HepG2 (cell line): ENCODE results near the gene NRSN2. TPM values are rescaled to one million over a fixed set of nuclear protein-coding genes. Genes with fewer than 3 reads are reported as not detected.

ENCODE experiments used
- CENPBD1 ChIP-seq: sonication (generic); formaldehyde crosslinking; IDR thresholded peaks from 2 replicates; pipeline ENCODE4 v1.8.0; 2022; ENCODE audit warnings: missing genetic modification reagents, low read depth, mild to moderate bottlenecking, borderline replicate concordance
- DNMT3B ChIP-seq: conservative IDR thresholded peaks from 2 replicates; pipeline ENCODE4 v1.6.1; 2016; ENCODE audit warnings: missing biosample characterization, control low read depth
- FOXK1 ChIP-seq: sonication (generic); formaldehyde crosslinking; IDR thresholded peaks from 2 replicates; pipeline ENCODE4 v1.4.0; 2020; ENCODE audit warnings: low read depth, missing genetic modification reagents, borderline replicate concordance
- GATA4 ChIP-seq: sonication (generic); IDR thresholded peaks from 2 replicates; pipeline ENCODE4 v1.6.1; 2016; ENCODE audit warnings: antibody characterized with exemption, low read depth, borderline replicate concordance
- HDAC6 ChIP-seq: fragments of 200-600 bp; sonication (generic); IDR thresholded peaks from 2 replicates; pipeline ENCODE4 v1.7.0; 2017; ENCODE audit warnings: mild to moderate bottlenecking, antibody characterized with exemption, low read length, low read depth
- HHEX ChIP-seq: IDR thresholded peaks from 2 replicates; pipeline ENCODE4 v1.6.1; 2016; ENCODE audit warnings: control low read depth
- KDM1A ChIP-seq: IDR thresholded peaks from 2 replicates; pipeline ENCODE4 v1.6.1; 2016; ENCODE audit warnings: missing compliant biosample characterization
- KDM2A ChIP-seq: sonication (generic); formaldehyde crosslinking; IDR thresholded peaks from 2 replicates; pipeline ENCODE4 v1.4.0; 2020; ENCODE audit warnings: low read depth, missing genetic modification reagents, borderline replicate concordance
- MAFF ChIP-seq: IDR thresholded peaks from 2 replicates; pipeline ENCODE4 v1.6.1; 2011; ENCODE audit warnings: low read depth, low read length, improper control_type of control experiment
- MAZ ChIP-seq, 2 experiments: sonication (generic) in 1 of 2; formaldehyde crosslinking in 1 of 2; IDR thresholded peaks; 2 replicates each; pipeline versions ENCODE4 v1.5.0 to v1.6.1; 2012 to 2020; ENCODE audit warnings: low read depth in 2 of 2, mild to moderate bottlenecking in 2 of 2, borderline replicate concordance in 1 of 2, improper control_type of control experiment in 1 of 2, low read length in 1 of 2, missing genetic modification reagents in 1 of 2, moderate library complexity in 1 of 2
- MZF1 ChIP-seq: sonication (generic); formaldehyde crosslinking; IDR thresholded peaks from 2 replicates; pipeline ENCODE4 v1.8.1; 2023; ENCODE audit warnings: mild to moderate bottlenecking, missing genetic modification reagents, borderline replicate concordance
- NCOA5 ChIP-seq: sonication (generic); formaldehyde crosslinking; IDR thresholded peaks from 2 replicates; pipeline ENCODE4 v1.4.0; 2020; ENCODE audit warnings: missing genetic modification reagents
- NKX3-1 ChIP-seq: sonication (generic); formaldehyde crosslinking; IDR thresholded peaks from 2 replicates; pipeline ENCODE4 v1.5.0; 2020; ENCODE audit warnings: missing genetic modification reagents
- PPARG ChIP-seq: conservative IDR thresholded peaks from 2 replicates; pipeline ENCODE4 v1.6.1; 2016; ENCODE audit warnings: missing biosample characterization, missing genetic modification reagents
- SAP130 ChIP-seq: IDR thresholded peaks from 2 replicates; pipeline ENCODE4 v1.6.1; 2016; ENCODE audit warnings: low read depth
- SOX13 ChIP-seq, 3 experiments: fragments of 450-650 bp in 1 of 3; sonication (generic) in 1 of 3; formaldehyde crosslinking in 1 of 3; IDR thresholded peaks in 2 of 3; conservative IDR thresholded peaks in 1 of 3; 2 replicates each; pipeline versions ENCODE4 v1.5.0 to v1.6.1; 2016 to 2020; ENCODE audit warnings: antibody characterized with exemption in 1 of 3, mild to moderate bottlenecking in 1 of 3, missing compliant biosample characterization in 1 of 3, missing genetic modification reagents in 1 of 3, moderate library complexity in 1 of 3
- TP53 ChIP-seq: sonication (generic); formaldehyde crosslinking; conservative IDR thresholded peaks from 2 replicates; pipeline ENCODE4 v1.4.0; 2020; ENCODE audit warnings: missing genetic modification reagents
- ZBTB25 ChIP-seq: IDR thresholded peaks from 2 replicates; pipeline ENCODE4 v1.6.1; 2018; ENCODE audit warnings: missing genetic modification reagents
- ZFY ChIP-seq: sonication (generic); formaldehyde crosslinking; IDR thresholded peaks from 2 replicates; pipeline ENCODE4 v1.4.0; 2020; ENCODE audit warnings: missing genetic modification reagents
- ZNF138 ChIP-seq: sonication (generic); formaldehyde crosslinking; IDR thresholded peaks from 2 replicates; pipeline ENCODE4 v1.5.0; 2020; ENCODE audit warnings: mild to moderate bottlenecking, low read depth, missing genetic modification reagents
- ZNF367 ChIP-seq: sonication (generic); formaldehyde crosslinking; IDR thresholded peaks from 2 replicates; pipeline ENCODE4 v1.4.0; 2020; ENCODE audit warnings: missing genetic modification reagents, borderline replicate concordance
- ZNF441 ChIP-seq: sonication (generic); formaldehyde crosslinking; IDR thresholded peaks from 2 replicates; pipeline ENCODE4 v1.7.0; 2021; ENCODE audit warnings: missing genetic modification reagents, borderline replicate concordance
- ZNF619 ChIP-seq: sonication (generic); formaldehyde crosslinking; IDR thresholded peaks from 2 replicates; pipeline ENCODE4 v1.4.0; 2020; ENCODE audit warnings: mild to moderate bottlenecking, missing genetic modification reagents
- ZNF710 ChIP-seq: sonication (generic); formaldehyde crosslinking; IDR thresholded peaks from 2 replicates; pipeline ENCODE4 v1.5.0; 2020; ENCODE audit warnings: mild to moderate bottlenecking, missing genetic modification reagents, borderline replicate concordance
- ZNF780A ChIP-seq: sonication (generic); formaldehyde crosslinking; IDR thresholded peaks from 2 replicates; pipeline ENCODE4 v1.8.0; 2022; ENCODE audit warnings: mild to moderate bottlenecking, missing genetic modification reagents, moderate library complexity
- ZNF883 ChIP-seq: sonication (generic); formaldehyde crosslinking; IDR thresholded peaks from 2 replicates; pipeline ENCODE4 v1.5.1; 2020; ENCODE audit warnings: mild to moderate bottlenecking, missing genetic modification reagents; ENCODE audit errors: not compliant biosample characterization
- ZZZ3 ChIP-seq: sonication (generic); formaldehyde crosslinking; IDR thresholded peaks from 2 replicates; pipeline ENCODE4 v1.4.0; 2020; ENCODE audit warnings: missing genetic modification reagents, mild to moderate bottlenecking, borderline replicate concordance
- polyA plus RNA-seq, 8 experiments: library from polyadenylated mRNA; depleted of rRNA in 3 of 8; stranded (reverse) in 7 of 8; unstranded in 1 of 8; fragments of >200 nt; fragmentation: Illumina TruSeq in 4 of 8; extraction: Trizol in 4 of 8; gene quantifications; 2 replicates each; pipeline versions ENCODE4 v1.2.1 to v1.2.3, GENCODE V29; 2011 to 2016; ENCODE audit warnings: low read depth in 4 of 8, missing spikeins in 1 of 8, mixed read lengths in 1 of 8; ENCODE audit not compliant: insufficient read depth in 1 of 8
- total RNA-seq, 5 experiments: library from RNA; depleted of rRNA; stranded (reverse); fragments of >200 nt; fragmentation: Illumina TruSeq; extraction: Trizol; gene quantifications; 2 replicates each; pipeline ENCODE4 v1.2.3, GENCODE V29; 2016; ENCODE audit warnings: low read depth in 1 of 5

Gene NRSN2
- total and polyA plus RNA-seq, 2 of the 13 experiments (the other 11 are each of a cell fraction or from before 2014, with no cell fraction given): 32.3 to 49.4 TPM

DNA sequence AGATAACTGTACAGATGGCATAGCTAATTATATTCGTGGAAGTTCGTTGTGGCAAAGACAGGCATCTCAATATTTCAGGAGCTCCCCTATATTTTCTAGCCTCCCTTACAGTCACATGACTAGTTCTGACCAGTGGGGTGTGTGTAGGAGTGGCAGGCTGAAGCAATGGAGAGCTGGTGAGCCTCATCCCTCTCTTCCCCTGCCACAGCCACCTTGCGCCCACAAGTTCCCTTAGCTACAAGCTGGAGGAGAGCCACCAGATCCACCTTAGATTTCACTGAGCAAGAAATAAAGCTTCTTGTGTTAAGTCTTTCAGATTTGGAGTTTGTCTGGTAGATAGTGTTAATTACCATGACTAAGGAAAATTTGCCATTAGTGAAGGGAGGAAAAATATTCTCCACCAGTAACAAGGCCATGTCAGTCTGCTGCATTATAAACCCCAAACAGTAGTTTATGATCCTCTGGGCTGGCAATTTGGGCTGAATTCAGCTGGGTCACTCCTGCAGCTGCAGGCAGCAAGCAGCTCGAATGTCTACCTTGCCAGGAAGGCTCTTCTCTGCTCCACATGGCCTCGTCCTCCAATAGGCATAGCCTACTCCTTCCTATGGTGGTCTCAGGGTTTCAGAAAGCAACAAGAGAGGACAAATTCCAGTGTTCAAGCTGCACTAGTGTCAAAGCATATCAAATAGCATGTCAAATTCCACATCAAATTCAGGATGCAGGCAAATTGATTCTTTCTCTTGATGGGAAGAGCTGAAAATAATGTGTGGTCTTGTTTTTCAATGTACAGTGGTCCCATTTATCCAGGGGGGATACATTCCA is 53.8 kb downstream of the NRSN2 start (continued):
- TF ChIP-seq ZBTB25 (CRISPR knock-in tag) (0 out of 2 replicates have a peak, but pooled peaks have one; percentile 43), NCOA5 (no peak), ZNF138 (CRISPR knock-in tag) (no peak), DNMT3B (CRISPR knock-in tag) (peak; percentile 79; the same call in 1 of the 2 replicates), MAFF (peak; percentile 47; the same call in 1 of the 2 replicates), KDM1A (CRISPR knock-in tag) (no peak), ZNF780A (CRISPR knock-in tag) (no peak), PPARG (no peak), CENPBD1 (CRISPR knock-in tag) (no peak), ZNF441 (CRISPR knock-in tag) (peak; percentile 54; the same call in 1 of the 2 replicates), ZZZ3 (CRISPR knock-in tag) (no peak), ZNF367 (no peak), GATA4 (no peak), SOX13 (IDR thresholded peaks at IDR 0.05) (no peak), SOX13 (CRISPR knock-in tag; conservative IDR thresholded peaks at IDR 0.05 in 1 of 2, IDR thresholded peaks at IDR 0.05 in 1 of 2) (no peak), SAP130 (peak; percentile 11; the same call in 1 of the 2 replicates), ZNF883 (CRISPR knock-in tag) (no peak), HDAC6 (no peak), MAZ (IDR thresholded peaks at IDR 0.05; ENCODE audit: borderline replicate concordance, low read depth, low read length) (no peak), MAZ (CRISPR knock-in tag; IDR thresholded peaks at IDR 0.05; ENCODE audit: low read depth) (no peak), TP53 (CRISPR knock-in tag) (no peak; the same call in 1 of the 2 replicates), NKX3-1 (no peak), MZF1 (CRISPR knock-in tag) (no peak), ZFY (CRISPR knock-in tag) (peak; percentile 14; the same call in 1 of the 2 replicates), FOXK1 (CRISPR knock-in tag) (no peak; the same call in 1 of the 2 replicates), KDM2A (peak; percentile 17), ZNF619 (CRISPR knock-in tag) (peak; percentile 72; the same call in 1 of the 2 replicates), HHEX (CRISPR knock-in tag) (no peak), ZNF710 (CRISPR knock-in tag) (0 out of 2 replicates have a peak, but pooled peaks have one; percentile 9)
